ENCODE results near the gene A2M. TPM values are rescaled to one million over a fixed set of nuclear protein-coding genes. Genes with fewer than 3 reads are reported as not detected.

The A2M gene
- total RNA-seq, 1 donor from 2014 or later = 38.7 TPM

- no peak for DNase-seq (ENCODE audit: low spot score in 2 of 2)
- FAIRE-seq = no peak
Measured at GRCh38 chr12:9123781-9124382, 8.2 kb upstream of the A2M start.

- no peak for FAIRE-seq
- DNase-seq (ENCODE audit: low spot score in 2 of 2) = no peak
Measured at GRCh38 chr12:9122091-9122609, 6.4 kb upstream of the A2M start.

GRCh38 chr12:9120487-9121184 lies 4.9 kb upstream of the A2M start:
- FAIRE-seq (no peak), DNase-seq (ENCODE audit: low spot score in 2 of 2) (no peak)

GRCh38 chr12:9118158-9118557 lies 2.4 kb upstream of the A2M start:
- FAIRE-seq = no peak
- DNase-seq (ENCODE audit: low spot score in 2 of 2) = no peak

- FAIRE-seq (no peak), DNase-seq (ENCODE audit: low spot score in 2 of 2) (no peak)
Measured at GRCh38 chr12:9114946-9115345, 773 bp downstream of the A2M start.

GRCh38 chr12:9113987-9114309 lies 1.8 kb downstream of the A2M start:
- DNase-seq (ENCODE audit: low spot score in 2 of 2) (no peak), FAIRE-seq (no peak)

- DNase-seq (ENCODE audit: low spot score in 2 of 2) (no peak), FAIRE-seq (no peak)
Measured at GRCh38 chr12:9113296-9113986, 2.3 kb downstream of the A2M start.

GRCh38 chr12:9112076-9112853 lies 3.5 kb downstream of the A2M start:
- DNase-seq (ENCODE audit: low spot score in 2 of 2) (no peak), FAIRE-seq (no peak)

GRCh38 chr12:9111525-9111924 lies 4.2 kb downstream of the A2M start:
- FAIRE-seq (no peak), DNase-seq (ENCODE audit: low spot score in 2 of 2) (no peak)

- FAIRE-seq (no peak), DNase-seq (ENCODE audit: low spot score in 2 of 2) (no peak)
Measured at GRCh38 chr12:9109737-9110491, 5.8 kb downstream of the A2M start.

- FAIRE-seq (no peak), DNase-seq (ENCODE audit: low spot score in 2 of 2) (no peak)
Measured at GRCh38 chr12:9109213-9109522, 6.6 kb downstream of the A2M start.

GRCh38 chr12:9108504-9109212 lies 7.1 kb downstream of the A2M start:
- no peak for DNase-seq (ENCODE audit: low spot score in 2 of 2)

GRCh38 chr12:9107542-9107873 lies 8.2 kb downstream of the A2M start:
- FAIRE-seq (no peak), DNase-seq (ENCODE audit: low spot score in 2 of 2) (no peak)

More at GRCh38 chr12:9108504-9109212, 7.1 kb downstream of the A2M start:
- FAIRE-seq = no peak

- DNase-seq (ENCODE audit: low spot score in 2 of 2) (no peak), FAIRE-seq (no peak)
Measured at GRCh38 chr12:9106610-9107541, 8.8 kb downstream of the A2M start.

GRCh38 chr12:9106067-9106466 lies 9.7 kb downstream of the A2M start:
- no peak for DNase-seq (ENCODE audit: low spot score in 2 of 2)
- no peak for FAIRE-seq

- FAIRE-seq = no peak
- DNase-seq (ENCODE audit: low spot score in 2 of 2) = no peak
Measured at GRCh38 chr12:9104767-9105423, 10.8 kb downstream of the A2M start.

- FAIRE-seq = no peak
- no peak for DNase-seq (ENCODE audit: low spot score in 2 of 2)
Measured at GRCh38 chr12:9104087-9104486, 11.6 kb downstream of the A2M start.
